Thoracic aorta (tissue), 2 donors: ENCODE measurements around the gene PHETA1. TPM values are rescaled to one million over a fixed set of nuclear protein-coding genes. Genes with fewer than 3 reads are reported as not detected.
"Not testable (repeated sequence)": the region's sequence is repeated elsewhere in the genome, so short reads cannot be mapped to it uniquely, and the experiment has no call there.

ENCODE experiments used
- ATAC-seq: fragments of 150-250 bp; one replicate; pipeline ENCODE4 v1.8.0; 2017; ENCODE audit warnings: low read depth; ENCODE audit not compliant: insufficient number of reproducible peaks, low FRiP score
- DNase-seq: peaks from one replicate; pipeline ENCODE4 v3.0.0-alpha.2; 2020; ENCODE audit warnings: low spot score
- H3K27ac ChIP-seq, 2 donors: fragments of 200-600 bp; sonication (generic); 1 replicate in 1 of 2; 2 replicates in 1 of 2; pipeline ENCODE4 v1.5.1; 2016; ENCODE audit warnings: mild to moderate bottlenecking in 2 of 2, moderate library complexity in 2 of 2
- H3K27me3 ChIP-seq: fragments of 200-600 bp; sonication (generic); replicated peaks from 2 replicates; pipeline ENCODE4 v1.6.0; 2016; ENCODE audit warnings: mild to moderate bottlenecking; ENCODE audit not compliant: insufficient read depth
- H3K36me3 ChIP-seq: fragments of 200-600 bp; sonication (generic); one replicate; pipeline ENCODE4 v1.5.1; 2016
- H3K4me1 ChIP-seq, 2 donors: fragments of 200-600 bp; sonication (generic); 1 replicate in 1 of 2; 2 replicates in 1 of 2; pipeline versions ENCODE4 v1.5.1 to v1.6.0; 2016; ENCODE audit warnings: low read depth in 2 of 2, mild to moderate bottlenecking in 1 of 2; ENCODE audit not compliant: control insufficient read depth in 1 of 2
- H3K4me3 ChIP-seq: fragments of 200-600 bp; sonication (generic); 2 replicates; pipeline ENCODE4 v1.5.1; 2016; ENCODE audit warnings: mild to moderate bottlenecking
- H3K9me3 ChIP-seq: fragments of 200-600 bp; sonication (generic); 2 replicates; pipeline ENCODE4 v1.5.1; 2016
- CTCF ChIP-seq: fragments of 200-600 bp; sonication (generic); IDR thresholded peaks from one replicate; pipeline ENCODE4 v1.5.1; 2019; ENCODE audit warnings: antibody characterized with exemption
- total RNA-seq, 2 donors: library from RNA; depleted of rRNA; stranded (reverse); fragments of >200 nt; gene quantifications; one replicate each; pipeline versions ENCODE4 v1.1.0 to v1.2.3, GENCODE V29; 2016

PHETA1 gene
- total RNA-seq, 2 donors from 2014 or later = 12.6 to 14.7 TPM

- H3K4me1 ChIP-seq = peaks cover 14 to 60% of the 10 kb centered on the region in 2 donors
- ATAC-seq = no peak
Observed at GRCh38 chr12:111404362-111405148, 35.7 kb upstream of the PHETA1 start.

GRCh38 chr12:111402490-111402824, 33.6 kb upstream of the PHETA1 start:
- H3K27me3 ChIP-seq, H3K9me3 ChIP-seq, DNase-seq, ATAC-seq, H3K36me3 ChIP-seq: not testable (repeated sequence)
- peaks cover 8 to 48% of the 10 kb centered on the region in 2 donors for H3K4me1 ChIP-seq
- peak overlapping the region in 1 of 2 donors; percentile 82 for H3K27ac ChIP-seq
- H3K4me3 ChIP-seq = peak overlapping the region; percentile 62

More at GRCh38 chr12:111404362-111405148, 35.7 kb upstream of the PHETA1 start:
- peak overlapping the region in 1 of 2 donors; percentile 82 for H3K27ac ChIP-seq
- no peaks in the 10 kb centered on the region for H3K9me3 ChIP-seq
- TF ChIP-seq CTCF = no peak
- no peaks in the 10 kb centered on the region for H3K36me3 ChIP-seq
- no peak for DNase-seq
- peak overlapping the region; percentile 96 for H3K4me3 ChIP-seq
- no peaks in the 10 kb centered on the region for H3K27me3 ChIP-seq

GRCh38 chr12:111401167-111401605, 32.3 kb upstream of the PHETA1 start:
- TF ChIP-seq CTCF = no peak
- DNase-seq (no peak), ATAC-seq (no peak)
- H3K27me3 ChIP-seq = no peaks in the 10 kb centered on the region
- H3K4me3 ChIP-seq = no peak overlapping the region
- no peak overlapping the region for H3K27ac ChIP-seq
- peaks cover 3 to 40% of the 10 kb centered on the region in 2 donors for H3K4me1 ChIP-seq
- H3K36me3 ChIP-seq = no peaks in the 10 kb centered on the region
- H3K9me3 ChIP-seq = no peaks in the 10 kb centered on the region

- H3K9me3 ChIP-seq, DNase-seq, H3K4me3 ChIP-seq, H3K27me3 ChIP-seq, H3K27ac ChIP-seq, H3K36me3 ChIP-seq, ATAC-seq: not testable (repeated sequence)
- peaks cover 3 to 36% of the 10 kb centered on the region in 2 donors for H3K4me1 ChIP-seq
Observed at GRCh38 chr12:111399741-111400404, 31.0 kb upstream of the PHETA1 start.

- Histone ChIP-seq H3K27ac (peak overlapping the region in 1 of 2 donors; percentile 12), H3K4me3 (no peak overlapping the region), H3K4me1 (peaks cover 3 to 23% of the 10 kb centered on the region in 2 donors), H3K36me3 (no peaks in the 10 kb centered on the region), H3K27me3 (no peaks in the 10 kb centered on the region), H3K9me3 (no peaks in the 10 kb centered on the region)
- ATAC-seq (no peak), DNase-seq (no peak)
- no peak for TF ChIP-seq CTCF
Observed at GRCh38 chr12:111398530-111398929, 29.6 kb upstream of the PHETA1 start.

GRCh38 chr12:111396726-111397445, 28.0 kb upstream of the PHETA1 start:
- Histone ChIP-seq H3K27ac (no peak overlapping the region), H3K9me3 (no peaks in the 10 kb centered on the region), H3K4me3 (peak overlapping the region; percentile 67), H3K36me3 (no peaks in the 10 kb centered on the region), H3K4me1 (peaks cover 0 to 14% of the 10 kb centered on the region in 2 donors), H3K27me3 (no peaks in the 10 kb centered on the region)
- TF ChIP-seq CTCF = peak; percentile 99
- ATAC-seq = peak; percentile 49
- peak; percentile 44 for DNase-seq

- not testable (repeated sequence) for H3K4me3 ChIP-seq, H3K27me3 ChIP-seq, DNase-seq, H3K36me3 ChIP-seq, H3K27ac ChIP-seq, H3K9me3 ChIP-seq, ATAC-seq
- H3K4me1 ChIP-seq = peaks cover 0 to 14% of the 10 kb centered on the region in 2 donors
Observed at GRCh38 chr12:111396271-111396670, 27.4 kb upstream of the PHETA1 start.
